GM20431 (cell line): Measurements from ENCODE around the gene CUL3.
"Not testable (repeated sequence)": the region's sequence is repeated elsewhere in the genome, so short reads cannot be mapped to it uniquely, and the experiment has no call there.

Experiments
- in situ Hi-C: fragments of 300-500 bp; cut with MseI, MboI; formaldehyde crosslinking; loops from one replicate; pipeline ENCODE4 v1.15.0; 2020; ENCODE audit warnings: low sequenced_read_pairs; ENCODE audit not compliant: unreplicated experiment

The CUL3 gene

GRCh38 chr2:224584111-224584784 is 915 bp downstream of the CUL3 start:
- in situ Hi-C loops = no loop called here

GRCh38 chr2:224583033-224583432 is 2.1 kb downstream of the CUL3 start:
- in situ Hi-C loops = not testable (repeated sequence)

- in situ Hi-C loops = no loop called here
Measured at GRCh38 chr2:224580248-224580647, 4.9 kb downstream of the CUL3 start.

GRCh38 chr2:224579411-224579810 is 5.8 kb downstream of the CUL3 start:
- in situ Hi-C loops = no loop called here

GRCh38 chr2:224577541-224577940 is 7.6 kb downstream of the CUL3 start:
- in situ Hi-C loops = no loop called here

GRCh38 chr2:224576088-224576715 is 9.0 kb downstream of the CUL3 start:
- in situ Hi-C loops = no loop called here

- in situ Hi-C loops = no loop called here
Measured at GRCh38 chr2:224574423-224575084, 10.6 kb downstream of the CUL3 start.

GRCh38 chr2:224573724-224574123 is 11.4 kb downstream of the CUL3 start:
- in situ Hi-C loops = no loop called here

GRCh38 chr2:224572338-224572737 is 12.8 kb downstream of the CUL3 start:
- in situ Hi-C loops = no loop called here

- in situ Hi-C loops = no loop called here
Measured at GRCh38 chr2:224570328-224570993, 14.7 kb downstream of the CUL3 start.

GRCh38 chr2:224569654-224570053 is 15.5 kb downstream of the CUL3 start:
- in situ Hi-C loops = no loop called here

GRCh38 chr2:224565452-224566035 is 19.6 kb downstream of the CUL3 start:
- in situ Hi-C loops = no loop called here

- in situ Hi-C loops = no loop called here
Measured at GRCh38 chr2:224563537-224563936, 21.6 kb downstream of the CUL3 start.

GRCh38 chr2:224562831-224563230 is 22.3 kb downstream of the CUL3 start:
- in situ Hi-C loops = no loop called here

GRCh38 chr2:224561234-224562005 is 23.7 kb downstream of the CUL3 start:
- in situ Hi-C loops = no loop called here

GRCh38 chr2:224560549-224560948 is 24.6 kb downstream of the CUL3 start:
- in situ Hi-C loops = no loop called here

GRCh38 chr2:224557610-224558009 is 27.6 kb downstream of the CUL3 start:
- in situ Hi-C loops = no loop called here

- in situ Hi-C loops = no loop called here
Measured at GRCh38 chr2:224556381-224556780, 28.8 kb downstream of the CUL3 start.

GRCh38 chr2:224555823-224556366 is 29.3 kb downstream of the CUL3 start:
- in situ Hi-C loops = no loop called here

GRCh38 chr2:224552771-224553170 is 32.4 kb downstream of the CUL3 start:
- in situ Hi-C loops = no loop called here
